Stimulated activated naive CD8-positive, alpha-beta T cell treated with anti-CD3 and anti-CD28 coated beads, Interleukin-15, Interleukin-2, amounts not matched to agents 100 ng/mL and 50 ng/mL, for 24 hours (primary cell): ENCODE measurements around the gene PRDM16.

Experiments used
- H3K27ac Mint-ChIP-seq: one replicate; pipeline ENCODE4 v1.8.0; 2021; ENCODE audit warnings: mild to moderate bottlenecking, mixed read lengths
- H3K27me3 Mint-ChIP-seq: one replicate; pipeline ENCODE4 v1.8.0; 2021; ENCODE audit warnings: mixed read lengths
- H3K36me3 Mint-ChIP-seq: one replicate; pipeline ENCODE4 v1.8.0; 2021; ENCODE audit warnings: low read depth, mixed read lengths
- H3K4me1 Mint-ChIP-seq: one replicate; pipeline ENCODE4 v1.8.0; 2021; ENCODE audit warnings: low read depth, mixed read lengths
- H3K4me3 Mint-ChIP-seq: one replicate; pipeline ENCODE4 v1.8.0; 2021; ENCODE audit warnings: mild to moderate bottlenecking, mixed read lengths
- H3K9me3 Mint-ChIP-seq: one replicate; pipeline ENCODE4 v1.8.0; 2021; ENCODE audit warnings: mixed read lengths

PRDM16 gene

DNA sequence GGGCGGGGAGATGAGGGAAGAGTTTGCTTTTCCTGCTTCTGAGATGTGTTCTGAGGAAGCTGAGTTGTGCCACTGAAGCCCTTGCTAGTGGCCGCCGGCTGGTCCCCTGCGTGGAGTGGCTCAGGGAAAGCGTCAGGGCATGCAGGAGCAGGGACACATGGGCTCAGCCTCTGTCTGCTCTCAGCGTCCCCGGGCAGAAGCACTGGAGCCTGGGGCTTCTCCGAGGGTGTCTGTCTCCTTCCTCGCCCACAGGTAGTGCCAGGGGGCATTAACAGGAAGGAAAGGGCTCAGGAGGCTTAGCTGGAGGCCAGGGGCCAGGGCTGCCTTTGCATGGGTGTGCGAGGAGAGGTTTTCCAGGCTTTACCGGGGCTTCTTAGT lies 7.3 kb downstream of the PRDM16 start:
- Mint-ChIP-seq H3K36me3 (no peaks in the 10 kb centered on the region), H3K27ac (no peak overlapping the region), H3K4me1 (no peaks in the 10 kb centered on the region), H3K4me3 (no peak overlapping the region), H3K27me3 (peaks cover 23% of the 10 kb centered on the region), H3K9me3 (no peaks in the 10 kb centered on the region)

DNA sequence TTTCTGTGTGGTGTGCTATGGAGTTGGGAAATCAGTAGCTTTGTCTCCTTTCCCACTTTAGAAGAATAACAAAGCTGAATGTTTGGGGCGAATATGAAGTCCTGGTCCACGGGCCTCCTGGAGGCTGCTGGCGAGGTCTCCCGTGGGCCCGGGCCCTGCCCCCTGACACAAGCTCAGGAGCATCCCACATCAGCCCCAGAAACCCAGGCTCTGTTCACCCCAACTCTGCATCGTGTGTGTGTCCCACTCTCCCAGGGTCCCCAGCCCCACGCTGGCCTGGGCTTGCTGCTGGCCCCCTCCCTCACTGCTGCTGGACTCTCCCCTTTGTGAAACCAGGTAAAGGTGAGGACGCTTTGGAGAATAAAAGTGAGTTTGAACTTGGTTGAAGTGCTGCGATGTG lies 8.1 kb downstream of the PRDM16 start:
- Mint-ChIP-seq H3K4me3 (no peak overlapping the region), H3K9me3 (no peaks in the 10 kb centered on the region), H3K4me1 (no peaks in the 10 kb centered on the region), H3K36me3 (no peaks in the 10 kb centered on the region), H3K27ac (no peak overlapping the region), H3K27me3 (peaks cover 18% of the 10 kb centered on the region)

- Mint-ChIP-seq H3K9me3 (no peaks in the 10 kb centered on the region), H3K27me3 (peaks cover 14% of the 10 kb centered on the region), H3K27ac (no peak overlapping the region), H3K4me1 (no peaks in the 10 kb centered on the region), H3K4me3 (no peak overlapping the region), H3K36me3 (no peaks in the 10 kb centered on the region)
These were observed 8.6 kb downstream of the PRDM16 start for GRCh38 chr1:3077561-3077960.

GRCh38 chr1:3078430-3078861 lies 9.4 kb downstream of the PRDM16 start:
- Mint-ChIP-seq H3K9me3 (no peaks in the 10 kb centered on the region), H3K36me3 (no peaks in the 10 kb centered on the region), H3K27me3 (peaks cover 14% of the 10 kb centered on the region), H3K4me1 (no peaks in the 10 kb centered on the region), H3K4me3 (no peak overlapping the region), H3K27ac (no peak overlapping the region)

- no peaks in the 10 kb centered on the region for H3K36me3 Mint-ChIP-seq
- H3K4me3 Mint-ChIP-seq: no peak overlapping the region
- peaks cover 14% of the 10 kb centered on the region for H3K27me3 Mint-ChIP-seq
- no peaks in the 10 kb centered on the region for H3K9me3 Mint-ChIP-seq
- no peaks in the 10 kb centered on the region for H3K4me1 Mint-ChIP-seq
- H3K27ac Mint-ChIP-seq: no peak overlapping the region
These were observed 9.9 kb downstream of the PRDM16 start for GRCh38 chr1:3078871-3079270.

- H3K4me3 Mint-ChIP-seq: no peak overlapping the region
- peaks cover 9% of the 10 kb centered on the region for H3K27me3 Mint-ChIP-seq
- H3K4me1 Mint-ChIP-seq: no peaks in the 10 kb centered on the region
- H3K36me3 Mint-ChIP-seq: no peaks in the 10 kb centered on the region
- no peak overlapping the region for H3K27ac Mint-ChIP-seq
- no peaks in the 10 kb centered on the region for H3K9me3 Mint-ChIP-seq
These were observed 10.5 kb downstream of the PRDM16 start for GRCh38 chr1:3079381-3080052.

- Mint-ChIP-seq H3K9me3 (no peaks in the 10 kb centered on the region), H3K4me1 (no peaks in the 10 kb centered on the region), H3K27me3 (peaks cover 6% of the 10 kb centered on the region), H3K27ac (no peak overlapping the region), H3K4me3 (no peak overlapping the region), H3K36me3 (no peaks in the 10 kb centered on the region)
These were observed 11.3 kb downstream of the PRDM16 start for GRCh38 chr1:3080053-3080955.

GRCh38 chr1:3081171-3081683 lies 12.2 kb downstream of the PRDM16 start:
- Mint-ChIP-seq H3K4me1 (no peaks in the 10 kb centered on the region), H3K27ac (no peak overlapping the region), H3K36me3 (no peaks in the 10 kb centered on the region), H3K4me3 (no peak overlapping the region), H3K27me3 (peaks cover 5% of the 10 kb centered on the region), H3K9me3 (no peaks in the 10 kb centered on the region)

DNA sequence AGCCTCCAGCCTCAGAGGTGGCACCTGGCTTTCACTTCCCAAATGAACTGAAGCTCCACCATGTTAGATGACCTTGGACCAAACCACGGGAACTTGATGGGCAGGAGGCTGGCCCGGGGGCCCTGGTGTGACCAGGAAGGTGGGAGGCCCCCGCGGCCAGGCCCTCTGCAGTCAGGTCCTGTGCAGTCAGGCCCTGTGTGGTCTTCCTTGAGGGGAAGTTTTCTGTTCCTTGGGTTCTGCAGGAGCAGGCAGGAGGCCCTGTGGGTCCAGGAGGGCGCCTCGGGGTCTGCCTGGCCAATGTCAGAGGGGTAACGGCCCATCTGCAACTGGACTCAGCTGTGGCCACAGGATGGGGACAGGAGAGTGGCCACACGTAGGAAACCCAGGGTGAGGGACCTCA lies 13.0 kb downstream of the PRDM16 start:
- peaks cover 5% of the 10 kb centered on the region for H3K27me3 Mint-ChIP-seq
- no peaks in the 10 kb centered on the region for H3K9me3 Mint-ChIP-seq
- no peak overlapping the region for H3K27ac Mint-ChIP-seq
- no peak overlapping the region for H3K4me3 Mint-ChIP-seq
- H3K36me3 Mint-ChIP-seq: no peaks in the 10 kb centered on the region
- no peaks in the 10 kb centered on the region for H3K4me1 Mint-ChIP-seq

- peaks cover 5% of the 10 kb centered on the region for H3K27me3 Mint-ChIP-seq
- no peaks in the 10 kb centered on the region for H3K36me3 Mint-ChIP-seq
- H3K27ac Mint-ChIP-seq: no peak overlapping the region
- no peaks in the 10 kb centered on the region for H3K9me3 Mint-ChIP-seq
- H3K4me3 Mint-ChIP-seq: no peak overlapping the region
- H3K4me1 Mint-ChIP-seq: no peaks in the 10 kb centered on the region
These were observed 13.8 kb downstream of the PRDM16 start for GRCh38 chr1:3082571-3083516.

DNA sequence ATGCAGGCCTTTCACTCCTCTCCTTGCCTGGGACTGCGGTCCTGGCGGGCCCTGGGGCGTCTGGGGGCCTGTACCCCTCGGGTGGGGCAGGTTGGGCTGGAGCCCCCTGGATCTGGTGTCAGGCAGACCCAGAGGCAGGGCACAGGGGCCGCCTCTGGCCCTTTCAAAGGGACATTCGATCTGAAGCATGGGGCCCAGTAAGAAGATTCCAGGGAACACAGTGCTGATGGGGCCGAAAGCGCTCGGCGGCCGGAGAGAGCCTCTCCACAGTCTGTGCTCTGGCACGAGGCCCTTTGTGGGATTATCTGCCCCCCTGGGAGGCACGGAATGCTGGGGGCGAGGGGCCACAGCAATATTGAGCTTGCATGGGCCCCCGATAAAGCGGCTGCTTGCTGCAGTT lies 15.2 kb downstream of the PRDM16 start:
- H3K27me3 Mint-ChIP-seq: peaks cover 5% of the 10 kb centered on the region
- no peak overlapping the region for H3K27ac Mint-ChIP-seq
- H3K4me1 Mint-ChIP-seq: no peaks in the 10 kb centered on the region
- H3K36me3 Mint-ChIP-seq: no peaks in the 10 kb centered on the region
- no peaks in the 10 kb centered on the region for H3K9me3 Mint-ChIP-seq
- no peak overlapping the region for H3K4me3 Mint-ChIP-seq

DNA sequence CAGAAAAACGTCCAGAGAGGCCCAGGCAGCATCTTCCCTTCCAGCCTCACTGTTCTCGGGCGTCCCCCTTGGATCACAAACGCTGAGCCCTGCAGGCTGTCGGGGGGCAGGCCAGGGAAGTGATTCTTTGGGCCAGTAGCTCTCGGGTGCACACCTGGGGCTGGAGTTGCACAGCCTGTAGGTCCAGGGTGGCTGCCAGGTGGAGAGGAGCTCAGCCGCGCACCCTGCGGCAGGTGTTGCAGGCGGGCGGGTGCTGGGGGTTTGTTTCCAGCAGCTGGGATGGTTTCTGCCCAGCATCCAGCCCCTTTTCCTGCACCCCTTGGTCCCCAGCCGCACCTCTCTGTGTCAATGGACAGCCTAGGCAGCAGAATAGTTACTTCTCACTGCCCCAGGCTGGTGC lies 15.7 kb downstream of the PRDM16 start:
- H3K9me3 Mint-ChIP-seq: no peaks in the 10 kb centered on the region
- peaks cover 5% of the 10 kb centered on the region for H3K27me3 Mint-ChIP-seq
- no peaks in the 10 kb centered on the region for H3K4me1 Mint-ChIP-seq

DNA sequence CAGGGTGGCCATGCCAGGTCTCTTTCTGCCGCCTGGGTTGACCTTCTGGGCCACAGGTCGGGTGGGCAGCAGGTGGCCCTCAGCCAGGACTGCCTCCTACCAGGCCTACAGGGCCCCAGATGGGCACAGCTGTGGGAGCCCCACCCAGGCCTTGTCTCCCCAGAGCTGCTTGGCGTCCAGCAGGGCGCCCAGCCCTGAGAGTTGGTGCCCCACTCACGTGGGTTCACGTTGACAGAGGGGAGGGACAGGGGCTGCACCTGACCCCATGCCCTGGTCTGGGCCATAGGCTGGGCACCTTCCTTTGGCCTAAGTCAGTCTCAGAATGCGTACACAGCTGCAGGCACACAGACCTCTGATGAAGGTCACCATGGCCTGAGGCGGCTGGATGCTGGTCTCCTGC lies 16.7 kb downstream of the PRDM16 start:
- Mint-ChIP-seq H3K27ac (no peak overlapping the region), H3K27me3 (no peaks in the 10 kb centered on the region)

More for the DNA sequence above, 15.7 kb downstream of the PRDM16 start:
- Mint-ChIP-seq H3K36me3 (no peaks in the 10 kb centered on the region), H3K27ac (no peak overlapping the region), H3K4me3 (no peak overlapping the region)

GRCh38 chr1:3086272-3086974 lies 17.4 kb downstream of the PRDM16 start:
- Mint-ChIP-seq H3K9me3 (no peaks in the 10 kb centered on the region), H3K27ac (no peak overlapping the region), H3K4me1 (no peaks in the 10 kb centered on the region), H3K27me3 (no peaks in the 10 kb centered on the region), H3K4me3 (no peak overlapping the region), H3K36me3 (no peaks in the 10 kb centered on the region)

More for the DNA sequence above, 16.7 kb downstream of the PRDM16 start:
- Mint-ChIP-seq H3K4me1 (no peaks in the 10 kb centered on the region), H3K9me3 (no peaks in the 10 kb centered on the region), H3K36me3 (no peaks in the 10 kb centered on the region), H3K4me3 (no peak overlapping the region)
